Measurements from ENCODE around the gene ALK.

ALK gene

DNA sequence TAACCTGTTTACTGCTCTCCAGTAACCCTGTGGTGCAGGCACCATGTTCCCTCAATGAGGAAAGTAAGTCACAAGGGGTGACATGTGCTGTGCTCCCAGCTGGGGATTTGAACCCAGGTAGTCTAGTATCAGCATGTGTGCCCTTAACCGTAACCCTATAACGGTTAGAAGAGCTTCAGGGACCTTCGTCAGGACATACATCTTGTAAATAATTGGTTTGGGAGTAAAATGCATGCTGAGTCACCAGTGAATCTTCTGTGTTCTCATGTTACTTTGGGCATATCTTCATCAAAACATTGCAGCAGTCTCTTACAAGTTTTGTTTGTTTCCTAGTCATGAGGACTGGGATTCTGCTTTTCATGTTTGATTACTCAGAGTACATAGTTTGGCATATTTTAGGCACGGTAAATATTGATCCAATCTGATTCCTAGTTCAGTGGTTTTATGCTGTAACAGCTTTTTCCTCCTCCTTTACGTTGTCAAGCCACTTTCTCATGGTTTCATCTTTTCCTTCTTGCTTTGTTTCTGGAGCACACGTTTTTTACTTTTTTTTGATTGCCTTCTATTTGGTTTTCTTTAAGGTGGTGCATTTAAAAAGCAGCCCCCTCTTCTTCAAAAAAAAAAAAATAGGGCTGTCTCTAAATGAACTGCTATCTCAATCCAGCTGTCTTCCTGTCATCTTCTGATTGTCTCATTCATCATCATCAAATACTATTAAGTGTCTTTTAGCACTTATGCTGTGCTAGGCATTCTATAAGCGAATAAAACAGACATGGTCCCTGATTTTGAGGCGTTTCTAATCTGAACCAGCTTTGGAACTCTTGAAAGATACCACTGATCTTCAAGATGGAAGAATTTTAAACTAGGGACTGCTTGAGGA is 755.8 kb downstream of the ALK start:
- no peak for DNase-seq

GRCh38 chr2:29164091-29164846 is 757.1 kb downstream of the ALK start:
- DNase-seq = no peak

DNA sequence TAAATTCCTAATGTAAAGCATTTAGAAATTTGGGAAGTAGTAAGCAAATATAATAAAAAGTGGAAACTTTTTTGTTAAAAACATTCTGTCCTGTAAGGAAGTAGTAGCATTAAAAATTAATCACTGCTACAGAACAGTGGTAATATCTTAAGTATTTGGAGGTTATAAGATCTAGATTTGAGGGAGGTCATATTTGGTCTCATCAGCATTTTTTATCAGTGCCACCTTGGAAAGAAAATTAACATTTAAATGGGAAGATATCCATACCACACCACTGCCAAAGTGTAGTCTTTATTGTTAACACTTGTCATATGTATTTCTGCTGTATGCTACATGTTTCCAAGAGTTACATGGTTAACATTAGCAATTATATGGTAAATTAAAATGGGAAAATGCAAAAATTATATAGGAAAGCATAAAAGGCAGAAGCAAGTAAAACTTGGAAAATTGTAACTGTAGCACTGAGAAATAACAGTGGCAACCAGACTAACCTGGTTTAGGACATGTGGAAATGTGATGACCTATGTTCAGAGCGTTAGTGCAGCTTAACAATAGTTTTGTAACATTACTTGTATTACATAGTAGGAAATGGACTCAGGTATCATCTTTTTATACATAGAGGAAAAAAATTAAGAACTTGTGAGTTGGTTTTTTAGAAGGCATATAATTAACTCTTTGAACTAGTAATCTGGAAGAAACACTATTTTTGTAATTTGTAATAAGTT is 759.0 kb downstream of the ALK start:
- DNase-seq = no peak

- DNase-seq = no peak
These were observed 761.2 kb downstream of the ALK start for GRCh38 chr2:29160184-29160583.

DNA sequence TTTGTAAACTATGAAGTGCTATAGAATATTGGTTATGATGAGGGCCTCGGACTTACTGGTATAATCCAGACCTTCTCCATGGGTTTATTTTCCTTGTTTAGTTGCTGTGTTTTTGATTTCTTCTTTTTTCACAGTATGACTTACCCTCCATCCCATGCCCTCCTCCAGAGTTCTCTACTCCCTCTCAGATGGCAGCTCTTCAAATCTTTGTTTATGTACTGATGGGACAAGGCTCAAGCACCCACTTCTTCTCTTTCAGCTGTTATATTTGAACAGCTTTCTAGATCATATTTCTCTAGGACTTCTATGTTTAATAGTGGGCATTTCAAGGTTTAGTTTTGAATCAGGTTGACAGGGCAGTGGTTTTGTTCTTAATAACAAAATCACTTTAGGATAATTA is 762.3 kb downstream of the ALK start:
- no peak for DNase-seq

DNA sequence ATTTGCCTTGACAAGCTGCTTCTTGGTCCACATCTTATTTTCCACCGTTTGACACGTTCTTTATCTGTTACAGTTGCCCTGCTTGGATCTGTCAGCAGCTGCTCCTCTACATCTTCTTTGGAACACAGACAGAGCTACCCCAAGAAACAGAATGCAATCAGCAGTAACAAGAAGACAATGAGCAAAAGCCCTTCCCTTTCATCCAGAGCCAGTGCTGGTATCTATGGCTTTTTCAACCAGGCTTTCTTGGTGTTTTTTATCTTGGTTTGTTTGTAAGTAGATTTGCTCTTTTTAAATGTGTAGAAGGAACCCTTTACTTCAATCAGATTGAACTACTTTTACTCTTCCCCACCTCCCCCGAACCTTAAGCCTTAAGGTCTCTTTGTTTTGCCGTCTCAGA is 764.3 kb downstream of the ALK start:
- no peak for DNase-seq

GRCh38 chr2:29155578-29155977 is 765.8 kb downstream of the ALK start:
- no peak for DNase-seq

DNA sequence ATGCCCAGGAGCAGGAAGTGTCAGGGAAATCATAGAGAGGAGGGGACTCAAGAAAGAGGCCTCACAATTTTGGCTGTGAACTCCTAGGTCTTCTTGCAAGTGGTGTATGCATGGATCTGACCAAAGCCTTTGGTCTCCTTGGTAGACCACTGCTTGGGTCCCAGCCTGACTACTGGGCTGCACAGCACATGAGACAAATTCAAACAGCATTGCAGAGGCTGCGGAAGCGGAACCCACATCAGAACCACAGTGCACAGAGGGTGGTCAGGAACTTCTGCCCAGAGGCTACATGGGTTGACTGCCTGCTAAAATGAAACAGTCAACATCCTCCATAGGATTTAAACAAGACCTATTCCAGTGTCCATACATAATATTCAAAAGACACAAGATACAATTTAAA is 766.8 kb downstream of the ALK start:
- DNase-seq = no peak

DNA sequence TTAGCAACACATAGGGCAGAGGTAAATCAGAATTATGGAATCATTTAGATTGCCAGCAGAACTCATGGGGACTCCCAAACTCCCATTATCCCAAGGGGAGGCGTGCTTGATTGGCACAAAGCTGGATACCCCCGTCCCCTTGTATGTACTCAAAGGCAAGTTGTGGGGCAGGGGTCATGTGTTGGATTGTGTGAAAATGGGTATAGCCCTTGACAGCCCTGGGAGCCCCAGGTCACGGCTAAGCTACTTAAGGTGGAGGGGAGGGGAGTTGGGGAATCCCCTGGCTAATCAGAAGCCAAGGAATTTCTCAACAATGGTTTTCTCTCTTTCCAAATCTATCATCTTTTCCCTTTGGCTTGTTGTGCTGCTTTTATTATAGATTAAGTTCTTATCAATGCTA is 773.4 kb downstream of the ALK start:
- no peak for DNase-seq

- DNase-seq = no peak
These were observed 775.2 kb downstream of the ALK start for GRCh38 chr2:29146197-29146596.

GRCh38 chr2:29143657-29144056 is 777.7 kb downstream of the ALK start:
- DNase-seq = no peak
